HEK293 (cell line): Measurements from ENCODE around the gene SPEF1.

Experiments used
- CTCF ChIP-seq: fragments of 450-650 bp; formaldehyde crosslinking; IDR thresholded peaks from 2 replicates; pipeline ENCODE4 v1.5.1; 2016; ENCODE audit warnings: missing biosample characterization, missing genetic modification characterization
- TCF7L2 ChIP-seq: IDR thresholded peaks from 2 replicates; pipeline ENCODE4 v1.6.1; 2011; ENCODE audit warnings: low read depth, mild to moderate bottlenecking, inconsistent platforms, low read length, moderate library complexity, borderline replicate concordance
- YY2 ChIP-seq: fragments of 450-650 bp; formaldehyde crosslinking; IDR thresholded peaks from 2 replicates; pipeline ENCODE4 v1.5.1; 2016; ENCODE audit warnings: missing biosample characterization, missing genetic modification characterization
- ZBTB20 ChIP-seq: fragments of 450-650 bp; formaldehyde crosslinking; IDR thresholded peaks from 2 replicates; pipeline ENCODE4 v1.5.1; 2016; ENCODE audit warnings: missing biosample characterization, missing genetic modification characterization
- ZFP37 ChIP-seq: fragments of 450-650 bp; formaldehyde crosslinking; IDR thresholded peaks from 2 replicates; pipeline ENCODE4 v1.5.1; 2016; ENCODE audit warnings: missing biosample characterization, missing genetic modification characterization
- ZNF23 ChIP-seq: fragments of 450-650 bp; formaldehyde crosslinking; IDR thresholded peaks from 2 replicates; pipeline ENCODE4 v1.5.1; 2016; ENCODE audit warnings: missing biosample characterization, missing genetic modification characterization, borderline replicate concordance
- ZNF24 ChIP-seq: fragments of 450-650 bp; formaldehyde crosslinking; IDR thresholded peaks from 2 replicates; pipeline ENCODE4 v1.5.1; 2016; ENCODE audit warnings: missing biosample characterization, missing genetic modification characterization
- ZNF324 ChIP-seq: fragments of 450-650 bp; formaldehyde crosslinking; IDR thresholded peaks from 2 replicates; pipeline ENCODE4 v1.5.1; 2016; ENCODE audit warnings: missing biosample characterization, missing genetic modification characterization
- ZNF394 ChIP-seq: fragments of 450-650 bp; formaldehyde crosslinking; IDR thresholded peaks from 2 replicates; pipeline ENCODE4 v1.5.1; 2016; ENCODE audit warnings: missing biosample characterization, missing genetic modification characterization, mild to moderate bottlenecking, moderate library complexity, borderline replicate concordance
- ZNF423 ChIP-seq: fragments of 450-650 bp; formaldehyde crosslinking; IDR thresholded peaks from 2 replicates; pipeline ENCODE4 v1.5.1; 2016; ENCODE audit warnings: missing biosample characterization, missing genetic modification characterization
- ZNF501 ChIP-seq: fragments of 450-650 bp; formaldehyde crosslinking; IDR thresholded peaks from 2 replicates; pipeline ENCODE4 v1.5.1; 2016; ENCODE audit warnings: missing biosample characterization, missing genetic modification characterization
- ZNF777 ChIP-seq: fragments of 450-650 bp; formaldehyde crosslinking; IDR thresholded peaks from 2 replicates; pipeline ENCODE4 v1.5.1; 2017; ENCODE audit warnings: missing biosample characterization, missing genetic modification characterization, borderline replicate concordance
- ZSCAN18 ChIP-seq: fragments of 450-650 bp; formaldehyde crosslinking; IDR thresholded peaks from 2 replicates; pipeline ENCODE4 v1.5.1; 2016; ENCODE audit warnings: missing biosample characterization, missing genetic modification characterization
- ZSCAN5A ChIP-seq: fragments of 450-650 bp; formaldehyde crosslinking; IDR thresholded peaks from 2 replicates; pipeline ENCODE4 v1.5.1; 2016; ENCODE audit warnings: missing biosample characterization, missing genetic modification characterization

- TF ChIP-seq ZNF423, result no peak
- TF ChIP-seq TCF7L2, result no peak
- no peak for TF ChIP-seq ZSCAN5A
- no peak for TF ChIP-seq CTCF
- no peak for TF ChIP-seq ZNF324
- no peak for TF ChIP-seq ZNF24
- TF ChIP-seq ZSCAN18, result no peak
- no peak for TF ChIP-seq ZNF23 (tag by site-specific recombination)
- no peak for TF ChIP-seq ZNF777 (tag by site-specific recombination)
- no peak for TF ChIP-seq YY2 (tag by site-specific recombination)
- TF ChIP-seq ZFP37 (tag by site-specific recombination), result no peak
- TF ChIP-seq ZNF501, result no peak
- TF ChIP-seq ZBTB20 (tag by site-specific recombination), result no peak
- no peak for TF ChIP-seq ZNF394
Observed at GRCh38 chr20:3758566-3758965, 22.7 kb downstream of the SPEF1 start.
